Ramos (cell line): ENCODE measurements around the gene N4BP2L1.

Source experiments
- in situ Hi-C: fragments of 300-500 bp; cut with MboI; formaldehyde crosslinking; loops from one replicate; pipeline ENCODE4 v1.14.3; 2022; ENCODE audit warnings: low sequenced_read_pairs; ENCODE audit not compliant: unreplicated experiment

The N4BP2L1 gene

GRCh38 chr13:32427852-32428580 lies at the start of gene N4BP2L1:
TSS of gene N4BP2L1 (minus strand) at chr13:32428130. CDS start at chr13:32428082, 48 bp downstream.
- in situ Hi-C loops, result no loop called here

GRCh38 chr13:32476892-32477291 lies 49.0 kb upstream of the N4BP2L1 start:
- in situ Hi-C loops, result no loop called here

GRCh38 chr13:32476021-32476731 lies 48.2 kb upstream of the N4BP2L1 start:
- in situ Hi-C loops, result no loop called here

- in situ Hi-C loops, result no loop called here
Observed at GRCh38 chr13:32474999-32475792, 47.3 kb upstream of the N4BP2L1 start.

GRCh38 chr13:32473650-32474049 lies 45.7 kb upstream of the N4BP2L1 start:
- in situ Hi-C loops, result no loop called here

- in situ Hi-C loops, result no loop called here
Observed at GRCh38 chr13:32472194-32472621, 44.3 kb upstream of the N4BP2L1 start.

- in situ Hi-C loops, result no loop called here
Observed at GRCh38 chr13:32471187-32471922, 43.4 kb upstream of the N4BP2L1 start.

GRCh38 chr13:32468502-32469142 lies 40.7 kb upstream of the N4BP2L1 start:
- in situ Hi-C loops, result no loop called here

- in situ Hi-C loops, result no loop called here
Observed at GRCh38 chr13:32456591-32456990, 28.7 kb upstream of the N4BP2L1 start.

- in situ Hi-C loops, result no loop called here
Observed at GRCh38 chr13:32455594-32455903, 27.6 kb upstream of the N4BP2L1 start.

- in situ Hi-C loops, result no loop called here
Observed at GRCh38 chr13:32454886-32455593, 27.1 kb upstream of the N4BP2L1 start.

GRCh38 chr13:32453981-32454380 lies 26.1 kb upstream of the N4BP2L1 start:
- in situ Hi-C loops, result no loop called here

- in situ Hi-C loops, result no loop called here
Observed at GRCh38 chr13:32448972-32449371, 21.0 kb upstream of the N4BP2L1 start.

GRCh38 chr13:32447894-32448623 lies 20.1 kb upstream of the N4BP2L1 start:
- in situ Hi-C loops, result no loop called here

GRCh38 chr13:32446773-32447465 lies 19.0 kb upstream of the N4BP2L1 start:
- in situ Hi-C loops, result no loop called here

- in situ Hi-C loops, result no loop called here
Observed at GRCh38 chr13:32446220-32446619, 18.3 kb upstream of the N4BP2L1 start.

GRCh38 chr13:32445461-32445860 lies 17.5 kb upstream of the N4BP2L1 start:
- in situ Hi-C loops, result no loop called here

GRCh38 chr13:32443111-32443510 lies 15.2 kb upstream of the N4BP2L1 start:
- in situ Hi-C loops, result no loop called here
